Adrenal gland (tissue), 5 donors: ENCODE data around the gene PSMD5.

Experiments used
- POLR2A ChIP-seq, 2 donors: fragments of 450-650 bp; IDR thresholded peaks; one replicate each; pipeline ENCODE4 v1.6.1; 2017; ENCODE audit warnings: antibody characterized with exemption in 2 of 2, mild to moderate bottlenecking in 2 of 2, moderate library complexity in 1 of 2
- TF ChIP-seq, protein P1 (sequence below), 6 experiments: fragments of 450-650 bp in 4 of 6; fragments of 200-600 bp in 2 of 6; sonication (generic) in 1 of 6; IDR thresholded peaks; 1 replicate in 5 of 6; 2 replicates in 1 of 6; pipeline versions ENCODE4 v1.5.1 to v1.8.0; 2016 to 2021; ENCODE audit warnings: antibody characterized with exemption in 6 of 6, mild to moderate bottlenecking in 2 of 6, moderate library complexity in 1 of 6
- donor health status: DM: no; HTN: no; CAD: no.

GRCh38 chr9:120773256-120773655 lies 69.5 kb downstream of the PSMD5 start:
- TF ChIP-seq, protein P1, sequence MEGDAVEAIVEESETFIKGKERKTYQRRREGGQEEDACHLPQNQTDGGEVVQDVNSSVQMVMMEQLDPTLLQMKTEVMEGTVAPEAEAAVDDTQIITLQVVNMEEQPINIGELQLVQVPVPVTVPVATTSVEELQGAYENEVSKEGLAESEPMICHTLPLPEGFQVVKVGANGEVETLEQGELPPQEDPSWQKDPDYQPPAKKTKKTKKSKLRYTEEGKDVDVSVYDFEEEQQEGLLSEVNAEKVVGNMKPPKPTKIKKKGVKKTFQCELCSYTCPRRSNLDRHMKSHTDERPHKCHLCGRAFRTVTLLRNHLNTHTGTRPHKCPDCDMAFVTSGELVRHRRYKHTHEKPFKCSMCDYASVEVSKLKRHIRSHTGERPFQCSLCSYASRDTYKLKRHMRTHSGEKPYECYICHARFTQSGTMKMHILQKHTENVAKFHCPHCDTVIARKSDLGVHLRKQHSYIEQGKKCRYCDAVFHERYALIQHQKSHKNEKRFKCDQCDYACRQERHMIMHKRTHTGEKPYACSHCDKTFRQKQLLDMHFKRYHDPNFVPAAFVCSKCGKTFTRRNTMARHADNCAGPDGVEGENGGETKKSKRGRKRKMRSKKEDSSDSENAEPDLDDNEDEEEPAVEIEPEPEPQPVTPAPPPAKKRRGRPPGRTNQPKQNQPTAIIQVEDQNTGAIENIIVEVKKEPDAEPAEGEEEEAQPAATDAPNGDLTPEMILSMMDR (IDR thresholded peaks at IDR 0.05), result no peak
- no peak for TF ChIP-seq POLR2A (IDR thresholded peaks at IDR 0.05)
